CD14-positive monocyte (primary cell): ENCODE results near the gene NOB1. TPM values are rescaled to one million over a fixed set of nuclear protein-coding genes. Genes with fewer than 3 reads are reported as not detected.

Experiments used
- DNase-seq, 3 donors: peaks; one replicate each; pipeline ENCODE4 v3.0.0-alpha.2; 2011 to 2022
- H2AFZ ChIP-seq: 2 replicates; pipeline ENCODE4 v1.6.0; 2012; ENCODE audit warnings: mild to moderate bottlenecking, low read depth, low read length, inconsistent platforms; ENCODE audit not compliant: insufficient read depth, poor library complexity, severe bottlenecking
- H3K27ac ChIP-seq, 2 donors: 1 replicate in 1 of 2; 2 replicates in 1 of 2; pipeline ENCODE4 v1.5.1; 2012 to 2013; ENCODE audit warnings: low read length in 2 of 2, control low read depth in 1 of 2, inconsistent platforms in 1 of 2, low read depth in 1 of 2, mild to moderate bottlenecking in 1 of 2
- H3K27me3 ChIP-seq, 2 donors: one replicate each; pipeline versions ENCODE4 v1.6.0 to v1.6.1; 2011 to 2013; ENCODE audit warnings: low read length in 2 of 2; ENCODE audit not compliant: control insufficient read depth in 2 of 2, insufficient read depth in 2 of 2
- H3K36me3 ChIP-seq, 2 donors: replicated peaks in 1 of 2; 1 replicate in 1 of 2; 2 replicates in 1 of 2; pipeline versions ENCODE4 v1.5.1 to v1.6.1; 2012 to 2013; ENCODE audit warnings: low read length in 2 of 2, control low read depth in 1 of 2, inconsistent platforms in 1 of 2, mild to moderate bottlenecking in 1 of 2; ENCODE audit not compliant: insufficient read depth in 2 of 2, control insufficient read depth in 1 of 2
- H3K4me1 ChIP-seq, 2 donors: 1 replicate in 1 of 2; 2 replicates in 1 of 2; pipeline versions ENCODE4 v1.5.1 to v1.6.1; 2012 to 2013; ENCODE audit warnings: low read length in 2 of 2, control low read depth in 1 of 2, inconsistent platforms in 1 of 2, mild to moderate bottlenecking in 1 of 2, moderate library complexity in 1 of 2; ENCODE audit not compliant: insufficient read depth in 2 of 2, control insufficient read depth in 1 of 2
- H3K4me2 ChIP-seq: replicated peaks from 2 replicates; pipeline ENCODE3; 2012; ENCODE audit warnings: low read length, moderate library complexity, mild to moderate bottlenecking; ENCODE audit not compliant: poor library complexity, severe bottlenecking; ENCODE audit errors: extremely low read depth
- H3K4me3 ChIP-seq, 3 experiments: fragments of 200-600 bp in 1 of 3; sonication (generic) in 1 of 3; replicated peaks in 1 of 3; 1 replicate in 2 of 3; 2 replicates in 1 of 3; pipeline ENCODE4 v1.5.1; 2011 to 2013; ENCODE audit warnings: low read length in 3 of 3, mild to moderate bottlenecking in 3 of 3, control low read depth in 2 of 3, low read depth in 2 of 3, inconsistent platforms in 1 of 3, moderate library complexity in 1 of 3
- H3K79me2 ChIP-seq: 2 replicates; pipeline ENCODE4 v1.6.0; 2012; ENCODE audit warnings: mild to moderate bottlenecking, control low read depth, inconsistent platforms, low read length, moderate library complexity; ENCODE audit not compliant: insufficient read depth
- H3K9ac ChIP-seq: 2 replicates; pipeline ENCODE4 v1.6.0; 2017; ENCODE audit warnings: low read length, mild to moderate bottlenecking; ENCODE audit not compliant: insufficient read depth, poor library complexity, severe bottlenecking
- H3K9me3 ChIP-seq, 2 donors: replicated peaks in 1 of 2; 1 replicate in 1 of 2; 2 replicates in 1 of 2; pipeline versions ENCODE4 v1.5.1 to v1.6.1; 2012 to 2013; ENCODE audit warnings: low read length in 2 of 2, control low read depth in 1 of 2; ENCODE audit not compliant: control insufficient read depth in 1 of 2, insufficient read depth in 1 of 2
- H4K20me1 ChIP-seq: 2 replicates; pipeline ENCODE4 v1.6.0; 2012; ENCODE audit warnings: mild to moderate bottlenecking, low read length, control low read depth, moderate library complexity; ENCODE audit not compliant: insufficient read depth
- H3K27ac Mint-ChIP-seq, 7 donors: one replicate each; pipeline ENCODE4 v1.8.0; 2020; ENCODE audit warnings: mild to moderate bottlenecking in 7 of 7, mixed read lengths in 7 of 7, moderate library complexity in 6 of 7, inconsistent platforms in 2 of 7
- H3K27me3 Mint-ChIP-seq, 3 donors: one replicate each; pipeline ENCODE4 v1.8.0; 2021 to 2022; ENCODE audit warnings: low read depth in 3 of 3, mild to moderate bottlenecking in 3 of 3, mixed read lengths in 3 of 3, moderate library complexity in 3 of 3, inconsistent platforms in 1 of 3
- H3K36me3 Mint-ChIP-seq, 2 donors: one replicate each; pipeline ENCODE4 v1.8.0; 2020; ENCODE audit warnings: mixed read lengths in 2 of 2, inconsistent platforms in 1 of 2, mild to moderate bottlenecking in 1 of 2
- H3K4me1 Mint-ChIP-seq: one replicate; pipeline ENCODE4 v1.8.0; 2020; ENCODE audit warnings: mild to moderate bottlenecking, mixed read lengths
- H3K4me3 Mint-ChIP-seq, 2 donors: one replicate each; pipeline ENCODE4 v1.8.0; 2020; ENCODE audit warnings: mild to moderate bottlenecking in 2 of 2, mixed read lengths in 2 of 2, moderate library complexity in 1 of 2
- H3K9me3 Mint-ChIP-seq, 7 donors: one replicate each; pipeline ENCODE4 v1.8.0; 2020 to 2022; ENCODE audit warnings: mixed read lengths in 7 of 7, mild to moderate bottlenecking in 6 of 7, moderate library complexity in 6 of 7, inconsistent platforms in 2 of 7
- CTCF ChIP-seq: fragments of 200-600 bp; IDR thresholded peaks from one replicate; pipeline ENCODE4 v1.8.0; 2022; ENCODE audit warnings: antibody characterized with exemption, mild to moderate bottlenecking
- WGBS: methylation state at CpG from one replicate; pipeline ENCODE4 v1.1.5; 2013; ENCODE audit warnings: missing lambda C conversion rate; ENCODE audit not compliant: insufficient coverage; 5-methylcytosine and 5-hydroxymethylcytosine counted together
- intact Hi-C, 2 donors: fragments of 100-400 bp; cut with micrococcal nuclease; formaldehyde crosslinking; loops; one replicate each; pipeline versions ENCODE4 v1.15.0 to v1.15.1; 2023
- polyA plus RNA-seq, 3 donors: library from polyadenylated mRNA; depleted of rRNA in 1 of 3; unstranded in 2 of 3; stranded (reverse) in 1 of 3; fragments of 300-500 nt in 2 of 3; fragments of >200 nt in 1 of 3; fragmentation: Illumina TruSeq in 2 of 3; gene quantifications; 1 replicate in 2 of 3; 2 replicates in 1 of 3; pipeline ENCODE4 v1.2.3, GENCODE V29; 2012 to 2021

The NOB1 gene
- polyA plus RNA-seq, 3 donors, result 15.7 to 27.5 (median 18.0) TPM

- intact Hi-C loops, result no loop called here
- no peak overlapping the region for H2AFZ ChIP-seq
These were observed 33.2 kb downstream of the NOB1 start for GRCh38 chr16:69721441-69721957.

GRCh38 chr16:69720822-69721430, 33.8 kb downstream of the NOB1 start:
- Histone ChIP-seq H3K9ac (no peak overlapping the region), H3K36me3 (no peaks in the 10 kb centered on the region), H3K79me2 (no peaks in the 10 kb centered on the region), H3K9me3 (no peaks in the 10 kb centered on the region), H2AFZ (no peak overlapping the region), H3K27ac (no peak overlapping the region), H3K4me1 (peaks cover 10 to 13% of the 10 kb centered on the region in 2 donors), H3K4me2 (no peak overlapping the region), H3K4me3 (no peak overlapping the region), H4K20me1 (no peaks in the 10 kb centered on the region), H3K27me3 (no peaks in the 10 kb centered on the region)
- TF ChIP-seq CTCF, result no peak
- no peaks in the 10 kb centered on the region for H3K9me3 Mint-ChIP-seq
- peak overlapping the region in 1 of 2 donors; percentile 35 for H3K4me3 Mint-ChIP-seq
- H3K36me3 Mint-ChIP-seq, result no peaks in the 10 kb centered on the region
- peaks cover 15% of the 10 kb centered on the region for H3K4me1 Mint-ChIP-seq
- no peak for DNase-seq
- intact Hi-C loops, result no loop called here
- no peak overlapping the region for H3K27ac Mint-ChIP-seq
- peaks cover 0 to 2% (median 0%) of the 10 kb centered on the region in 3 donors for H3K27me3 Mint-ChIP-seq
- 95% methylated on average over 4 of the region's 10 CpGs for WGBS

More at GRCh38 chr16:69721441-69721957, 33.2 kb downstream of the NOB1 start:
- DNase-seq, result no peak
- H3K4me1 ChIP-seq, result peaks cover 12 to 19% of the 10 kb centered on the region in 2 donors
- Mint-ChIP-seq H3K36me3 (no peaks in the 10 kb centered on the region), H3K9me3 (no peaks in the 10 kb centered on the region), H3K4me1 (peaks cover 21% of the 10 kb centered on the region), H3K4me3 (peak overlapping the region in 1 of 2 donors; percentile 35), H3K27ac (no peak overlapping the region), H3K27me3 (peaks cover 0 to 2% (median 0%) of the 10 kb centered on the region in 3 donors)
- no peaks in the 10 kb centered on the region for H3K36me3 ChIP-seq
- WGBS, result 100% methylated on average over 1 of the region's 6 CpGs
- H3K4me2 ChIP-seq, result no peak overlapping the region
- no peak for TF ChIP-seq CTCF
- H4K20me1 ChIP-seq, result no peaks in the 10 kb centered on the region
- no peaks in the 10 kb centered on the region for H3K9me3 ChIP-seq
- H3K27ac ChIP-seq, result no peak overlapping the region
- H3K4me3 ChIP-seq, result no peak overlapping the region
- no peaks in the 10 kb centered on the region for H3K79me2 ChIP-seq
- H3K9ac ChIP-seq, result no peak overlapping the region
- no peaks in the 10 kb centered on the region for H3K27me3 ChIP-seq
